NCI-H524 treated with DMSO at 0.1 percent for 48 hours (cell line): ENCODE results near the gene ZNF292.
"Not testable (repeated sequence)": the region's sequence is repeated elsewhere in the genome, so short reads cannot be mapped to it uniquely, and the experiment has no call there.

Experiments
- DNase-seq: peaks from one replicate; lab custom pipeline; 2025; lab: John Stamatoyannopoulos, UW

ZNF292 gene

DNA sequence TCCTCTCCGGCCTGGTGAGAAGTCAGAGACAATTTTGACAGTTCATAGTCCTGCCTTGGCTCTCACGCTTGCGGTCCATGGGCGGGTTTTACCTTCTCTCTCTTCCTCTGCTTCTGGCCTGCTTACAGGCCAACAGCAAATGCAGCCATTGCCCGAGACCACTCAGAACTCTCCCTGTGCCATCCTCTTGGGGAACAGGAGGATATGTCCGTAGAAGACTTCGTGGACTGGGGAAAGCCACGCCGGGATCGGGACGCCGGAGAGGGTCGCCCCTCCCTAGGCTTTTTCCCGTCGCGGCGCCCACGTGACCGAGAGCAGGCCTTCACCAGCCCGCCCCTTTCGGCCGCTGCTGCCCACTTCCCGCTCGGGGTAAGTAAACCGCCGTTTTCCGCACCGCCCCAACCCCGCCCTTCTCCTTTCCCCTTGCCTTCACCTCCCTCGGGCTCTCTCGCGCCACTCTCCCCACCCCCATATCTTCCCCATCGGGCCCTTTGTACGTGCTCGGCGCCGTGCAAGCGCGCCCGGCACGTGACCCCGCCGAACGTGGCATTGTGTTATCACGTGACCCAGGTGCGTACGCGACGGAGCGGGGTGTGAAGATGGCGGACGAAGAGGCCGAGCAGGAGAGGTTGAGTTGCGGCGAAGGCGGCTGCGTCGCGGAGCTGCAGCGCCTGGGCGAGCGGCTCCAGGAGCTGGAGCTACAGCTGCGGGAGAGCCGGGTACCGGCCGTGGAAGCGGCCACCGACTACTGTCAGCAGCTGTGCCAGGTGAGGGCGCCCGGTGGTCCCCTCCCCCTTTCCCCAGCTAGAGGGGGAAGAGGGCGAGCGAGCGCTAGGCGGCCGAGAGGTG is at the start of gene ZNF292:
TSS of gene ZNF292 (plus strand) at position 573 of the 849 bp plus-strand sequence. CDS start at position 600, 27 bp downstream.
- peak; percentile 79 for DNase-seq

- no peak for DNase-seq
Observed at GRCh38 chr6:87105823-87106222, 49.5 kb upstream of the ZNF292 start.

DNA sequence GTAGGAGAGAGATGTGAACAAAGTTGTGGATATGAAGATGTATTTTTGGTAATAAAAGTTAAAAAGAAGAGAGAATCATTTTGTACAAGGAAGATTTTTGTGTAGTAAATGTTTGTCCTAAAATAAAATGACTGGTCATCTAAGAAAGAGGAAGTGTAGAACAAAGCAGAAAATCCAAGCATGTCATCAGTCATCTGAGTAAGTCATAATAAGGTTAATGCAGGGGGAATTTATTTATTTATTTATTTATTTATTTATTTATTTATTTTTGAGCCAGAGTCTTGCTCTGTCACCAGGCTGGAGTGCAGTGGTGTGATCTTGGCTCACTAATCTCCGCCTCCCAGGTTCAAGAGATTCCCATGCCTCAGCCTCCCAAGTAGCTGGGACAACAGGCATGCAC is 44.7 kb upstream of the ZNF292 start:
- DNase-seq, result no peak

GRCh38 chr6:87115402-87116135 is 39.8 kb upstream of the ZNF292 start:
- no peak for DNase-seq

DNA sequence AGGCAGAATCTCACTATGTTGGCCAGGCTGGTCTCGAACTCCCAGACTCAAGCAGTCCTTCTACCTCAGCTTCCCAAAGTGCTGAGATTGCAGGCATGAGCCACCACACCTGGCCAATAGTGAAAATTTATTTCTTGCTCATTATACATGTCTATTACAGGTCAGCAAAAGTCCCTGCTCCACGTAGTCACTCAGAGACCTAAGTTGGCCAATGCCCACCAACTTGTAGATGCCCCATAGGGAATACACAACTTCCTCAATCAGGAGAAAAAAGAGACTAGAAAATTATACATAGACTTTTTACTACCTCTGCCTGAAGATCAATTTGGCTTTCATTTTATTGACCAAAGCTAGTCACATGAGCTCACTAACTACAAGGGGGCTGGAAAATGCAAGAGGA is 38.4 kb upstream of the ZNF292 start:
- DNase-seq, result no peak

DNA sequence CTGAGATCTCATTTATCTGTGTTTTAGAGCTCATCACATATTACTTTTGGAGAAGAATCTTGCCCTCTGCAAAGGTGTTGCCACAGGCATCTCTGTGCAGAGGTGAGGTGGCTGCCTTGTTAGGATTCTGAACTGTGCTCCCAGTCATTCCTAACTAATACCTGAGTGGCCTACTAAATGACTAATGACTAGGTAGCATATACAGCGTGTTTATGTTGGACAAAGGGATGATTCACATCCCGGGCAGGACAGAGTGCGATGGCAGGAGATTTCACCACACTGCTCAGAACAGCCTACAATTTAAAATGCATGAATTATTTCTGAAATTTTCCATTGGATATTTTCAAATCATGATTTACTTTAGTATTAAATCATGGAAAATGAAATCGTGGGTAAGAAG is 37.3 kb upstream of the ZNF292 start:
- DNase-seq, result no peak

- no peak for DNase-seq
Observed at GRCh38 chr6:87122477-87122876, 32.9 kb upstream of the ZNF292 start.

GRCh38 chr6:87124074-87124473 is 31.3 kb upstream of the ZNF292 start:
- no peak for DNase-seq

DNA sequence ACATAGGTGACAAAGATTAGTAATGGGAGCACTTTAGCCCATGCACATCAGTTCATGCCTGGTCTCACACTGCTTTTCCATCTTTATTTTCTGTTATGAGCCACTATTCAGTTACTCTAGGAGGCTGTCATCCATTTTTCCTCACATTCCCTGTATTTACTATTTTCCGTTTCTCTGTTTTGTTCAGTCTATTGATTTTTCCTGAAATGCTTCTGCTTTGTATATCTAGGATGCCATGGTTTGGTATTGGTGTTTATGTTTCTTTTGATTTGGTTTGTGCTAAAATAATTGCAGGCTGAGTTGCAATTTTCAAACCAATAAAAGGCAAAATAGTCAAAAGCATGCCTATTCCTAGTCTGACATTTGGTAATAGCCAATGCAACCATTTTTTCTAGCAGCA is 28.9 kb upstream of the ZNF292 start:
- DNase-seq, result no peak

DNA sequence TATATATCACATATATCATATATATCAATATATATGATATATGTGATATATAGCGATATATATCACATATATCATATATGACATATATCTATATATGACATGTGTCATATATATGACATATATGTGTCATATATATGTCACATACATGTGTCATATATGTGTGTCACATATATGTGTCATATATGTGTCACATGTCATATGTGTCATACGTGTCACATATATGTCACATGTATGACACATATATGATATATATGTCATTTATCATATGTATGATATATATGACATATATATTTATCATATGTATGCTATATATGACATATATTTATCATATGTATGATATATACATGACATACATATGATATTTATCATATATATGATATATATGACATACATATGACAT is 27.6 kb upstream of the ZNF292 start:
- no peak for DNase-seq

DNA sequence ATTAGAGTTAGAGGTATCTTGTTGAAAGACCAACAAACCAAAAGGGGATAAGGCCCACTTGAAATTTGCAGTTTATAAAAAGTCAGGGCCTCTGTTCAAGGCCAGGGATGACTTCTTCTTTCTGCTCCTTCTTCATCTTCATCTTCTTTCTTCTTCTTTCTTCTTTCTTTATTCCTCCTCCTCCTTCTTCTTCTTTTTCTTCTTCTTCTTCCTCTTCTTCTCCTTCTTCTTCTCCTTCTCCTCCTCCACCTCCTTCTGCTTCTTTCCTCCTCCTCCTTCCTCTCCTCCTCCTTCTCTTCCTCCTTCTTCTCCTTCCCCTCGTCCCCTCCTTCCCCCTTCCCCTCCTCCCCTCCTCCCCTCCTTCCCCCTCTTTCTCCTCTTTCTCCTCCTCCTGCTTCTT is 18.4 kb upstream of the ZNF292 start:
- DNase-seq, result no peak

- DNase-seq, result peak; percentile 18
Observed at GRCh38 chr6:87139236-87139635, 16.1 kb upstream of the ZNF292 start.

GRCh38 chr6:87139927-87140326 is 15.4 kb upstream of the ZNF292 start:
- DNase-seq, result not testable (repeated sequence)

DNA sequence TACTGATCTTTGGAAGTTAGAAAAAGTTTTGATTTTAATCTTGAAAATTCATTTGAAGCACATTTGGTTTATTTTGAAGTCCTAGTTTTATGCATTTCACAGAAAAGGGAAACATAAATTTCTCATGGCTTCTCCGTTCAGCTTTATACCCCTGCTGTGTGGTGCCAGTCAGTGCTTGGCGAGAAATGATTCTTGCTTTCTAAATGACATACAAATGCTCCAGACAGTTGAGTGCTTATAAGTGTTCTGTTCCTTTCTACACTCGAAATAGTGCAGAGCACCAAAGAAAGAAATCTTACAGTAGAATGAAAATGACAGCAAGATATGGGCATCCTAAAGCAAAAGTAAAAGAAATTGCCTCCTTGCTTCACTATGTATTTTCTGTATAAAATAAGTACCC is 9.0 kb upstream of the ZNF292 start:
- DNase-seq, result no peak

DNA sequence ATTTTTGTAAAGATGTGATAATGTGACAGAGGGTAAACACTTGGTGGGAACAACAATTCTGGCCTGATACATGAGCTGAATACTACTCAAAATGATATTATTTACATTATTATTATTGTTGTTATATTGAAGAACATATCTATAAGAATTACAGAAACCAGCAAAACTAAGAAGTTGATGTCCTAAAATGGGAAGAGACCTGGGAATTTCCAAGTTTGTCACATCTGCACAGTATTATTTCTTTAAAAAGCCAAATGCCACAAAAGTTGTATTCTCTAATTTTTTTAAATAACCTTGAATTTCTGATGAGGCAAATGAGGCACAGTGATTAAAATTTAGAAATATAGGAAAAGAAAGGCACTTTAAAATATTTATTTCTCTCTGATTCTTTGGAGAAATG is 5.0 kb upstream of the ZNF292 start:
- no peak for DNase-seq

- DNase-seq, result no peak
Observed at GRCh38 chr6:87151471-87151780, 3.9 kb upstream of the ZNF292 start.

DNA sequence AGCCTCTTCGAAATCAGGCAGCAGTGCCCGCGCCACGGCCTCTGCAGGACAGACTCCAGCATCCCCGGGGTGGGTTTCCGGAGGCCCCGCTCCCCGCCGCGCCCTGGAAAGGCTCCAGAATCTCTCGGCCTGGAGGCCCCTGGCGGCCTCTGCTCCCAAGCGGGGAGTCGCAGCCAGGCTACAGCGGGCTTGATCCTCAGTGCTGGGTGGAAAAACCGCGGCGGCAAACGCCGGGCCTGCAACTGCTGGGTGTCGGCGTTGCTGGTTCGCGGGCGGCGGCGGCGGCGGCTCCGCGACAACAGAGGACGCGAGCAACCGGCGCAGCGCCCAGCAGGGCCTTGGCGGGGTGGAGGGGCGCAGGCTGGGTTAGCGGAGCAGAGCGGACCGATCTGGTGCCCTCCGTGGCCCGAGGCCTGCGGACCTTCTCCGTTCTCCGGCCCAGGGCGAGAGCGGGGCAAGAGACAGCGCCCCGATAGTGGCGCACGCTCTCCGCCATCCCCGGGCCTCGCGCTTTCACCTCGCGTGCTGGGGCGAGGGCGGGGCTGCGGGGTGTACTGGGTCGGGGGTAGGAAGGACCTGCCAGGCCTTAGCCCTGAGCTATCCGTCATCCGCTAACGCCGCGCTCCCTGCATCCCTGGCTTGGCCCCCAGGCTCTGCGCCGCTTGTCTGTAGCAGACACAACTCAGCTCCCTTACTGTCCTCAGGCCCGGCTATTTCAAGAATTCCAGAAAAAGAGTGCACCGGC is 3.4 kb upstream of the ZNF292 start:
- peak; percentile 34 for DNase-seq

DNA sequence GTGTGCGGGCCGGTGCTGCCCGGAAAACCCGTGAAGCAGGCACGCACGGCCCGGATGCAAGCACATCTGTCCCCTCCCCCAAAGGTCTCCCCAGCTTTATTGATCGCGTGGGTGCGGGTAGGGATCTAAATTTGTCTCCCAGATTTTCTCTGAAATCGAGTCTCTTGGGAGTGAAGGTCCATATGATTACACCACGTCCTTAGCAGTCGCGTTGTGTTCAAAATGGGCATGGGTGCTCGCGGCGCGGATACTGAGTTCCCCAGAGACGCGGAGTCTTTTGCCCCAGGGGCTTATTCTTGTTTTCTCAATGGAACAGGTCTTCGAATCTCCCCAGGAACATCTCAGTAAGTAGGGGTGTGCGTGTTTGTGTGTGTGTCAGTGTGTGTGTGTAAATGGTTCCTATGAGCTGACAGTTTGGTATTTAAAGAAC is 2.8 kb upstream of the ZNF292 start:
- no peak for DNase-seq

GRCh38 chr6:87154641-87154992 is 748 bp upstream of the ZNF292 start:
- DNase-seq, result no peak

- DNase-seq, result no peak
Observed at GRCh38 chr6:87155842-87156815, 764 bp downstream of the ZNF292 start.

- DNase-seq, result not testable (repeated sequence)
Observed at GRCh38 chr6:87157596-87157995, 2.2 kb downstream of the ZNF292 start.

DNA sequence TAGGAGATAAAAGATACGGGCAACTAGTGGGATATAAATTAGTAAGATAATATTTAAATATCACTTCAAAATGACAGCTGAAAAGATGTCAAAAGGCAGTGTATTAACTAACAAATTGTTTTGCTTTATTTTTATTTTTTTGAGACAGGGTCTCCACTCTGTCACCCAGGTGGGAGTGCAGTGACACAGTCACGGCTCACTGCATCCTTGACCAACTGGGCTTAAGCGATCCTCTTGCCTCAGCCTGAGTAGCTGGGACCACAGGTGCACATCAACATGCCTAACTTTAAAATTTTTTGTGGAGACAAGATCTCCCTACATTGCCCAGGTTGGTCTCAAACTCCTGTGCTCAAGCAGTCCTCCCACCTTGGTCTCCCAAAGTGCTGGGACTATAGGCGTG is 5.9 kb downstream of the ZNF292 start:
- DNase-seq, result no peak
